ENCODE data around the gene DTD1. TPM values are rescaled to one million over a fixed set of nuclear protein-coding genes. Genes with fewer than 3 reads are reported as not detected.

DTD1 gene
- total RNA-seq, 1 experiment from 2014 or later, result 14.3 TPM

DNA sequence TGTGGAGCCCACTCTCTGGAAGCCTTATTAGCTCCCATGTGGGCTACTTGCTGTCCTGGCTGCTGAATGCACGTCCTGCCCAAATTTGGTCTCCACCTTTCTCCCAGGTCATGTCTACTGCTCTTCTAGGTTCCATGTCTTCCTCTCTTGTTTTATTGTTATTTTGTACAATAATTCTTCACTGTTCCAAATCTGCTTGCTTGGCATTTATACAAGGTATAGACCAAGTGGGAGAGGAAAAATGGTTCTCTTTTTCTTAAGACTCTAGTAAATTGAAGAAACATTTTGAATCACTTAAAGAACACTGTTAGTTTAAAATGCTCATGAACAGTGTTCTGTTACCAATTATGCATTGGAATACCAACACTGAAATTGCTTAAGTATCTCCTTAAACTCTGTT lies 144.1 kb downstream of the DTD1 start:
- no TSS peak for BruUV-seq (replicated peaks)
- CTCF ChIA-PET, result no interaction called here

DNA sequence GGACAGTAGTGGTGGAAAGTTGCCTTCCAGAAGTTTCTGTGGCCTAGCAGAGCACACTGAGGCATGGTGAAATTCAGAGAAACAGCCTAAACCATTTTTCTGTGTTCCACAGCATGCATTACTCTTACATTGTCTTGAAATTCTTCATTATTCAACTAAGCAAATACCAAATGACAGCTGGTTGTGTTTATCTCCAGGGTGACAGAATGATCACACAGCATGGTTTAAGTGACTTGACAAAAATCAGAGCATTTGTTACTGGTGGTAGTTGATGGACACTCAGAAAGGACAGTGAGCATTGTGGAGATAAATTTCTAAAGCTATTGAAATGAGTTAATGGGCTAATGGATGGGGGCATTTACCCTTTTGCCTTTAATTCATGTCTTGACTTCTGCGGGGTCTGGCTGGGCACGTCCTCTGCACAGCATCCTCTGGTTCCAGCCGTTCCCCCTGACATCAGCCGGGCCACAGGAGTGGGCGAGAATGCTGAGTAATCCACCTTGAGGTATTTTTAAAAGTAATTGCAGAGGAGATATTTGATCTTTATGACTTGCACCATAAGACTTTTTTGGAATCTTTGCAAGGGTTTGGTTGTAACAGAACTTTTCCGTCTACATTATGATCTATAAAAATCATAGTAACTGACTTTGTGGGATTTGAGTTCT lies 146.8 kb downstream of the DTD1 start:
- Mint-ChIP-seq H3K36me3 (ENCODE audit: insufficient read depth, unreplicated experiment) (no peaks in the 10 kb centered on the region), H3K9me3 (ENCODE audit: low read depth, unreplicated experiment) (no peaks in the 10 kb centered on the region), H3K4me1 (ENCODE audit: low read depth, unreplicated experiment) (no peaks in the 10 kb centered on the region), H3K27me3 (ENCODE audit: unreplicated experiment) (no peaks in the 10 kb centered on the region), H3K27ac (ENCODE audit: unreplicated experiment) (no peak overlapping the region), H3K4me3 (ENCODE audit: low read depth, unreplicated experiment) (no peak overlapping the region)
- no TSS peak for BruUV-seq (replicated peaks)
- TF ChIP-seq, protein P1, sequence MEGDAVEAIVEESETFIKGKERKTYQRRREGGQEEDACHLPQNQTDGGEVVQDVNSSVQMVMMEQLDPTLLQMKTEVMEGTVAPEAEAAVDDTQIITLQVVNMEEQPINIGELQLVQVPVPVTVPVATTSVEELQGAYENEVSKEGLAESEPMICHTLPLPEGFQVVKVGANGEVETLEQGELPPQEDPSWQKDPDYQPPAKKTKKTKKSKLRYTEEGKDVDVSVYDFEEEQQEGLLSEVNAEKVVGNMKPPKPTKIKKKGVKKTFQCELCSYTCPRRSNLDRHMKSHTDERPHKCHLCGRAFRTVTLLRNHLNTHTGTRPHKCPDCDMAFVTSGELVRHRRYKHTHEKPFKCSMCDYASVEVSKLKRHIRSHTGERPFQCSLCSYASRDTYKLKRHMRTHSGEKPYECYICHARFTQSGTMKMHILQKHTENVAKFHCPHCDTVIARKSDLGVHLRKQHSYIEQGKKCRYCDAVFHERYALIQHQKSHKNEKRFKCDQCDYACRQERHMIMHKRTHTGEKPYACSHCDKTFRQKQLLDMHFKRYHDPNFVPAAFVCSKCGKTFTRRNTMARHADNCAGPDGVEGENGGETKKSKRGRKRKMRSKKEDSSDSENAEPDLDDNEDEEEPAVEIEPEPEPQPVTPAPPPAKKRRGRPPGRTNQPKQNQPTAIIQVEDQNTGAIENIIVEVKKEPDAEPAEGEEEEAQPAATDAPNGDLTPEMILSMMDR (IDR thresholded peaks at IDR 0.05; ENCODE audit: unreplicated experiment), result no peak
- intact Hi-C loops (cut with micrococcal nuclease; ENCODE audit: unreplicated experiment), result no loop called here
- CTCF ChIA-PET, result no interaction called here
- DNase-seq, result no peak

More for the DNA sequence above, 144.1 kb downstream of the DTD1 start:
- Mint-ChIP-seq H3K27me3 (ENCODE audit: unreplicated experiment) (no peaks in the 10 kb centered on the region), H3K4me3 (ENCODE audit: low read depth, unreplicated experiment) (no peak overlapping the region), H3K4me1 (ENCODE audit: low read depth, unreplicated experiment) (peaks cover 7% of the 10 kb centered on the region), H3K27ac (ENCODE audit: unreplicated experiment) (no peak overlapping the region), H3K36me3 (ENCODE audit: insufficient read depth, unreplicated experiment) (no peaks in the 10 kb centered on the region), H3K9me3 (ENCODE audit: low read depth, unreplicated experiment) (no peaks in the 10 kb centered on the region)
- no peak for DNase-seq
- TF ChIP-seq, protein P1 (IDR thresholded peaks at IDR 0.05; ENCODE audit: unreplicated experiment), result no peak
- intact Hi-C loops (cut with micrococcal nuclease; ENCODE audit: unreplicated experiment), result no loop called here

DNA sequence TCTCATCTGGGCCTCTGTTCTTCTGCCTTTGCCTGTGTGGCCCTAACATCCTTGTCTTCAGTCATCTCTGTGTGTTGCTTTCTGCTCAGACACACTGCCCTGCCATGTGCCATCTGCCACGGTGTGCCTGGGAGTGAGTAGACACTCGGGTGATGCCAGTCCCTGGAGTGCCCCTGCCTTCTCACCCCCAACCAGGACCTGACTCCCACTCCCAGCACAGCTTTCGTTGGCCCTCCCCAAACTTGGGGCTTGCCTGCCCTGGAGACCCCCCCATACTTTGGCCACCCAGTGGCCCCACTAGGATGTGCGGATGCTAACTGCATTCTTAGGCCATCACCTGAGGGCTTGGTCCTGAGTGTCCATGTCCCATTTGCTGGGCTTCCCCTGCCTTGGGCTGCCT lies 149.3 kb downstream of the DTD1 start:
- CTCF ChIA-PET, result no interaction called here
- H3K27ac Mint-ChIP-seq (ENCODE audit: unreplicated experiment), result no peak overlapping the region
- no TSS peak for BruUV-seq (replicated peaks)
- no peak overlapping the region for H3K4me3 Mint-ChIP-seq (ENCODE audit: low read depth, unreplicated experiment)
- no peaks in the 10 kb centered on the region for H3K9me3 Mint-ChIP-seq (ENCODE audit: low read depth, unreplicated experiment)
- intact Hi-C loops (cut with micrococcal nuclease; ENCODE audit: unreplicated experiment), result no loop called here
- no peaks in the 10 kb centered on the region for H3K4me1 Mint-ChIP-seq (ENCODE audit: low read depth, unreplicated experiment)
- no peak for DNase-seq
- H3K36me3 Mint-ChIP-seq (ENCODE audit: insufficient read depth, unreplicated experiment), result no peaks in the 10 kb centered on the region
- H3K27me3 Mint-ChIP-seq (ENCODE audit: unreplicated experiment), result no peaks in the 10 kb centered on the region
- TF ChIP-seq, protein P1 (IDR thresholded peaks at IDR 0.05; ENCODE audit: unreplicated experiment), result no peak

DNA sequence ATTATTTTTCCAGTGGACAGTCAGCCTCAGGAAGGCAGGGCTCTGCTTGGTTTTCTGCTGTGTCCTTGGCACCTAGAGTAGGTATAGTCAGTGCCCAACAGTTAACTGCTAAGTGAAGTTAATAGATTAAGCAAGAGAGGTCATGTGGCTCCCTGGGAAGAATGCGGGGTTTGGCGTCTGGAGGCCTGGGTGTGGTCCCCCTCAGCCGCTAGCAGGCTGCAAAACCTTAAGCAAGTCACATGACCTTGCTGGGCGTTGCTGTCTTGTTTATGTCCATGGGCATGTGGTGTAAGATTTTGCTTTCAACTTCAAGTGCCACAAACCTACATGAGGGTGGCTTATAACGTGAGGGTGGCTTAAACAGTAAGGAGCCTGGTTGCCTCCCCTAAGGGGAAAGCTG lies 150.2 kb downstream of the DTD1 start:
- Mint-ChIP-seq H3K27me3 (ENCODE audit: unreplicated experiment) (no peaks in the 10 kb centered on the region), H3K36me3 (ENCODE audit: insufficient read depth, unreplicated experiment) (no peaks in the 10 kb centered on the region), H3K9me3 (ENCODE audit: low read depth, unreplicated experiment) (no peaks in the 10 kb centered on the region), H3K4me1 (ENCODE audit: low read depth, unreplicated experiment) (no peaks in the 10 kb centered on the region), H3K27ac (ENCODE audit: unreplicated experiment) (no peak overlapping the region), H3K4me3 (ENCODE audit: low read depth, unreplicated experiment) (no peak overlapping the region)
- TF ChIP-seq, protein P1 (IDR thresholded peaks at IDR 0.05; ENCODE audit: unreplicated experiment), result no peak
- CTCF ChIA-PET, result no interaction called here
- peak; percentile 4 for DNase-seq
- no TSS peak for BruUV-seq (replicated peaks)
- intact Hi-C loops (cut with micrococcal nuclease; ENCODE audit: unreplicated experiment), result no loop called here
